WTC11 (cell line): ENCODE results near the gene DDI1.

Experiments
- CREM ChIP-seq: sonication (generic); formaldehyde crosslinking; IDR thresholded peaks from 2 replicates; pipeline ENCODE4 v1.8.1; 2022; ENCODE audit warnings: mild to moderate bottlenecking, missing genetic modification reagents, moderate library complexity
- CTCF ChIP-seq: fragments of 200-600 bp; IDR thresholded peaks from 2 replicates; pipeline ENCODE4 v1.8.0; 2022; ENCODE audit warnings: antibody characterized with exemption
- ELF4 ChIP-seq: sonication (generic); formaldehyde crosslinking; IDR thresholded peaks from 2 replicates; pipeline ENCODE4 v1.8.1; 2022; ENCODE audit warnings: low read depth, mild to moderate bottlenecking, moderate library complexity, missing genetic modification reagents
- IRF1 ChIP-seq: sonication (generic); formaldehyde crosslinking; IDR thresholded peaks from 2 replicates; pipeline ENCODE4 v1.8.0; 2023; ENCODE audit warnings: missing genetic modification reagents

- TF ChIP-seq CTCF (no peak), IRF1 (CRISPR knock-in tag) (no peak), ELF4 (CRISPR knock-in tag) (no peak), CREM (CRISPR knock-in tag) (no peak)
Observed at GRCh38 chr11:104054911-104055529, 18.6 kb downstream of the DDI1 start.
